Fibroblast of peridontal ligament (primary cell): ENCODE measurements around the gene DNAH9.
"Not testable (repeated sequence)": the region's sequence is repeated elsewhere in the genome, so short reads cannot be mapped to it uniquely, and the experiment has no call there.

Source experiments
- DNase-seq: peaks from one replicate; pipeline ENCODE4 v3.0.0-alpha.2; 2010; ENCODE audit errors: extremely low read depth

DNAH9 gene

DNA sequence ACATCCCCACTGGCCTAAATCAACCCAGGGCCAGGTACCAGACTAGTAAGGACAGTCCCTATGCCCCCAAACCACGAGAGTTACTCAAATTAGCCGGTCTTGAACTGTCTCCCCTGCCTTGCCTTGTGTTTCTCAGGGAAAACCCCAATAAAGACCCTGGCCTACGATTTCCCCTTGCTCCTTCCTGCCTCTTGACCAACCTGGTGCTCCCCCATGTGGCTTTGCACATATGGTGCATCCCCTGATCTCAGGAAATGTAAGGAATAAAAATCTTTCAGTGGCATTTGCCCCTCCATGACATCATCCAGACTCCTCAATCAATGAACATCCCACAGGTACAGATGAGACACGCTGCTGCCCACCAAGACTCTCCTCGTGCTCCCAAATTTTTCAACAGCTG lies 311.1 kb downstream of the DNAH9 start:
- no peak for DNase-seq

DNA sequence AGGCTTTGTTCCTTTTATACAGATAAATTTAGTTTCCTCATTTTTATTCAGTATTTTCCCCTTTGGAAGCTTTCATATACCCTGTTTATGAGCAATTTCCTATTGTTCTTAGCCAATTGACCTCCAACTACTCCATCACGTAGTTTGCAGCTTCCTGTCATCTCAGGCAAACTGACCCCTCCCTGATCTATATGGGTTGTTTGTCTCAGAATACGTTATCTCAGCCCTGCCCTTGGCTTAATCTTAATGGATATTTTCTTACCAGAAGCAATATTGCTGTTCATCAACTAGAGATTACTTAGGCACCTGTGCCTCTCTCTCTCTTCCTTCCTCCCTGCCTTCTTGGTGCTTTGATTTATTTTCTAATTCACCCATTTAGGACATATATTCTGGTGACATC lies 317.8 kb downstream of the DNAH9 start:
- DNase-seq, result no peak

DNA sequence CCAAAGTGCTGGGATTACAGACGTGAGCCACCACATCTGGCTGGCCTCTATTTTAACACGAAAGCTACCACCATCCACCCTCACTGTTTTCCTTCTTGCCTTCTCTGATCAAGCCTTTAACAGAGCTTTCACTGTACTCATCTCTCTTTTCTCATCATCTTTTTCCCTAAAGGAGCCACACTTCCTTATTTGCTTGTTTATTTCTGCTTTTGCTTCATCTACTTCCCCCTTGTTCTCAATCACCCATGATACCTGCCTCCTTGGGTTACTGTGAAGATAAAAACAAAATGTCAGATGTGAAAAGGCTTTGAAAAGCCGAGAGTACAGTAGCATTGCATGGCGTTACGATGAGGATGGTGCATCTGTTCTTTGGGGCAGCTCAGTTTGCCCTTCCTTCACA lies 319.1 kb downstream of the DNAH9 start:
- DNase-seq, result no peak

DNA sequence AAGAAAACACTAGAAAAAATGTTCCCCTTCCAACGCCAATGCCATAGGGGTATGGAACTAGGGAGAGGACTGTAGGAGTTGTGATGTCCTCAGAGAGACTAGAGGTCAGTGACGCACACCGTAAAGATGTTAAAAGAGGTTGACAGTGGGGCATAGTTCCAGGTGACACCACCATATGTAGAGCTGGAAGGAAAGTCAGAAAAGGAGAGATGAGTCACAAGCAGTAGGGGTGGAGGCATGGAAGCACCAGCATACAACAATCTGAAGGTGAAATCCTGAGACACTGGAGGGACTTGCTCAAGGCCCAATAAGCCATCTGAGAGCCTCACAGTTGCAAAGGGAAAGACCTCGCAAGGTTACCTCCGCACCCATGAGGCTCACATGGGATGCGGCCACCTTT lies 323.0 kb downstream of the DNAH9 start:
- no peak for DNase-seq

DNA sequence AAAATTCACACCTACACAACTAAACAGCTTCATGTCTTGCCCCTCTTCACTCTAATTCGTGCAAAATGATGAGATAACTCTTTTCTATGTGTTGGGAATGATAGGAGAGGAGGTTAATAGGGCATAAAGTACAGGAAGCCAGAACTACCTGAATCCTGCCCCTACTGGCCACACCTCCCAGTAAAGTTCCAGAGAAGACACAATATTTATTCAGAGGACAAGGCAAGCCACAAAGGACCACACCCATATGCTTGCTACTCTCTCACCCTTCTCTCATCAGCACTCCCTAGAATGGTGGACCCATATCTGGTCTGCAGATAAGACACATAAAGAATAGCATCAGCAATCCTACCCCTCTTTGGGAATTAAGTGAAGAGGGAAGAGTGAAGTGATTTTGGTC lies 324.4 kb downstream of the DNAH9 start:
- no peak for DNase-seq

DNA sequence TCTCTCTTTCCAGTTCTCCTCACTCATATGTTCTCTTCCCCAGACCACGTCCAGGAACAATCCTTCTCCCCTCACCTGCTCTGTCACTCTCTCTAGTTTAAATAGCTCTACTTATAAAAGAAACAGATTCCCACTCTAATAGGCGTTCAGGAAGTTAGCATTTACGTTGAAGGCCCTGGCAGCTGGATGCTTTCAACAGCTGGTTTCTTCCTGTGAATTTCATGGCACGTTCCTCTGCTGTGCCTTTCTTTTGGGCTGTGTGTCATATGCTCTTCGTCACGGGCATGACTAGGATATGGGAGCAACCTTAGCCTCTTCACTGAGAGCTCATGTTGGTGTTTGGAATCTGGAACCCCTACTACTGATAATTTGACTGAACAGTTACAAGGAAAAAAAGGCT lies 325.8 kb downstream of the DNAH9 start:
- DNase-seq, result no peak

DNA sequence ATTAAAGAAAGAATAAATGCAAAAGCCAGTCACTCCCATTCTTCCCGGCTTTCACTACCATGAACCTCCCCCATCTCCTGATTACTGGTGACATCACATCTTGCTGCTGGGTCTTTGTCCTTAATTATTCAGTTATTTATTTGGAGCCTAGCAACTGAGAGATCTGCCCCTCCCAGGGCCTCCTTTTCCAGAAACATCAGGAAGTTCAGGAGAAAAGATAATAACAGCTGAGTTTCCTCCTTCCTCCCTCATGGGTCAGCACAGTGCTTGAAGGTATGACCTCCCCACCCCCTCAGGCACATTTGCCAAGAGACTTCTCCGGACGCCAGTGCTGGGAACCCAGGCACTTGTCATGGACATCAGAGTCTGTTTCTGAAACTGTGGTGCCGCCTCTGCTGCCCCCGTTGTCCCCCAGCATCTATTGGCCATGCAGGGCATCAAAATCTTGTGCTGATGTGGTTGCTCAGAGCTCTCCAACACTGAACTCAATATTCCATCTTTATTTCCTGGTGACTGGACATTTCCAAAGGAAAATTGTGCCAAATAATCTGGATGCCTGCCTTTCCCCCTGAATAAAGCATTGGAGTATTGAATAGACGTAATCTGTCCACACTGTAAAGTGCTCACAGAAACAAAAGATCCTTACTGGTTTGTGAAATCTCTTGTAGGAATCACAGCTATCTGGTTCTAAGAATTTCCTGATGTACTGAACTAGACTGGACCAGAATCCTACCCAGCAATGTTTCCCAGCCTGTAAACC lies 327.2 kb downstream of the DNAH9 start:
- DNase-seq, result no peak

DNA sequence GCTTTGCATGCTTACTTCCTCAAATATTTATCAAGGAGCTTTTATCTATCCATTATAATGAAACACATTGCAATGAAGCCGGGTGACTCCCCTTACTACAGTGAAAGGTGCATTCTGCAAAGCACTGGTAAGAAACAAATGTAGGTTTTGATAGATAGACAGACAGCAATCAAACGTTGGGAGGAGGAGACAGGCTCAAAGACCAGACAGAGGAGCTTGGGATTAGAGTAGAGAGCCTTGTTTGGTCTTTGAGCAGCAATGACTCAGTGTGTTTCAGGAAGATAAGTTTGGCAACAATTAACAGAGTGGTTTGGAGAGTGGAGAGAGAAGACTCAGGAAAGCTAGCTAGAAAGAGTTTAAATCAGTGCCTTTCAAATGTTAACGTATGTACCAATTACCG lies 330.2 kb downstream of the DNAH9 start:
- DNase-seq, result no peak

DNA sequence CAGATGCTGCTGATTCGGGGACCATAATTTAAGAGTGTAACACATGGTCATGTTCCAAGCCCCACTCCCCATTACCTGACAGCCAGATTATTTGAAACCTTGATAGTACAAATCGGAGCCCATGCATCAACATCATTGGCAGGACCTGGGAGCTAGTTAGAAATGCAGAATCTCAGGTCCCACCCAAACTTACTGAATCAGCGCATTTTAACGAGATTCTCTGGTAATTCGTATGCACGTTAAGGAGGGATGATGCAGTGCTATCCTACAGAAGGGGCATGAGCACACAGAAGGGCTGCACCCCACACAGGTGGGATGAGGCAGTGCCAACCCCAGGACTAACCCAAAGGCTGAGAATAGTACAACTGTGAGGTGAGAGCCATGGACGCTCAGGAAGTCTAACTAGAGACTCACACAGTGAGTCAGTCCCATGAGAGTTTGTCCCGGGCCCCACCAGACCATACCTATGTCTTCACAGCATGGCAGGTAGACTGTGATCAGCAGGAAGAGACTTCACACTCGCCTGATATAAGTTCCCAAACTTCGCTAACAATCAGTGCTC lies 334.1 kb downstream of the DNAH9 start:
- DNase-seq, result no peak

DNA sequence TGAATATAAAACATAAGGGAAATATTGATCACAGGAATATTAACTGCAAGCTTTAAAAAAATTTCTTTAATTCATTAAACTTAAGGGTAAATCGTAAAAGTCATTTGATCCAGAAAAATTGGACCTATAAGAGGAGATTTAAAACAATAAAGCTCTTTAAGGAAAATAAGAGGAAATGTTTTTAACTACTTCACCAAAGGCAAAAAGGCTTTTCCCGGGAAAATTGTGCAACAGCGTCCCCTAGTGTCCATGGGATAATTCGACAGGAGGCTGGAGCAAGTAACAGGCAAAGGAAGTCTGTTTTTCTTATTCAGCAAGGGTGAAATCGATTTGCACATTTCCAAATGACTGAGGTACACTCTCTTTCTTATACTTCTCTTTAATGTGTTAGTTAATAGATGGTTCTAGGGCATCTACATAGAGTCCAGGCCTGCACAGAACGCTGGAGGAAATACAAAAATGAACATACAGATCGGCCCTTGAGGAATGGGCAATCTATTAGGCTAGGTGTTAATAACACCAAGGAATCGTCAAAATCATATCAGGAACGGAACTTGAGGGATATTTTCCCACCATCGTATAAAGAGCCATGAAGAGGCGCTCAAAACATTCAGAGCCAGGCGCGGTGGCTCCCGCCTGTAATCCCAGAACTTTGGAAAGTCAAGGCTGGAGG lies 337.6 kb downstream of the DNAH9 start:
- DNase-seq, result peak; percentile 4

DNA sequence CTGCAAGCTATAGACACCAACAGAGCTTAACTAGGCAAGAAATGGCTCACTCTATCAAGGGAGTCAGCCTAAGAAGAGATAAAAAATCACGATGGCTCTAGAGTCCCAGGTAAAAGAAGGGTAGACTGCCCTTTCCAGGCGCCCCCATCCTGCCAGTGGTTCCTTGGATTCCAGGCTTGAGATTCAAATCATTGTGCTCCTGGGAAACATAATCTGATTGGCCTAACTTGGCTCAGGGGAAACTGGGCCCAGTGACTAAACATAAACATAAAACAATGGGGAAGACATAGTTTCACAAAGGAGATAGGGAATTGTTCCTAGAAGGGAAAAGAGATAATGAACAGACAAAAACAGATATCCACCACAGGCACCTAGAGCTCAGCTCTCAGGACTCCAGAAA lies 342.6 kb downstream of the DNAH9 start:
- DNase-seq, result no peak

DNA sequence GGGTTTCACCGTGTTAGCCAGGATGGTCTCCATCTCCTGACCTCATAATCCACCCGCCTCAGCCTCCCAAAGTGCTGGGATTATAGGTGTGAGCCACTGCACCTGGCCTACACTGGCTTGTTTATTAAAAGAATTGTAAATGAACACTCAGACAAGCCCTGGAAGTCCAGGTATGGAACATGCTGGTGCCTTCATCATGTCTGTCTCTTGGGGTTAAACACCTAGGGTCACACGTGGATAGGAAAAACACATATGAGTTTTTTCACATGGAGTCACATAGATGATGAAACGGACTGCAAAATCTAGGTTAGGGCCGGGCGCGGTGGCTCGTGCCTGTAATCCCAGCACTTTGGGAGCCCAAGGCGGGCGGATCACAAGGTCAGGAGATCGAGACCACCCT lies 344.8 kb downstream of the DNAH9 start:
- not testable (repeated sequence) for DNase-seq

DNA sequence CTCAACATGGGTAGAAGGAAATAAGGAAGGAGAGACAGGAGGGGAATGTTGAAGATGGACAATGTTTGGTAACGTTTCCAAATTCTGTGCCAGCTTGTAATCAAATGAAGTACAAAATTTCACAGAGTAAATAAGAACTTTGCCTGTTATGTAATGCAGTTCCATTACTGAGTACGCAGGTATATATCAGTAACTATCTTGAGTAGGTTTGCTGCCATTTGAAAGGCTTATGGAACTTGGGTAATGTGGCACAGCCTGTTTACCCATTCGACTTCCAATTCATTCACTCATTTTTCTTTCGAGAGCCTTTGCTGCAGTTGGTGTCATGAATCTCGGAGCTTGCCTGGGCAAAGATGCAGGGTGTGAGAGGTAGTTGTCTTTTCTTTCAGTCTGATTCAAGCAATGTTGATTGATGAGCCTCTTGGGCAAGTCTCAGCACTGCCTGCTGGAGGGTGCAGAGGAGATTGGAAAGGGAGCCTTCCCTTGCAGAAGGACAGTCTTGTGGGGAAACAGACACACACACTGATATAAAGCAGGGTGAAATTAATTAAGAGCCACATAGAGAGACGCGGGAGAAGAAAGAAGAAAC lies 345.6 kb downstream of the DNAH9 start:
- DNase-seq, result no peak

DNA sequence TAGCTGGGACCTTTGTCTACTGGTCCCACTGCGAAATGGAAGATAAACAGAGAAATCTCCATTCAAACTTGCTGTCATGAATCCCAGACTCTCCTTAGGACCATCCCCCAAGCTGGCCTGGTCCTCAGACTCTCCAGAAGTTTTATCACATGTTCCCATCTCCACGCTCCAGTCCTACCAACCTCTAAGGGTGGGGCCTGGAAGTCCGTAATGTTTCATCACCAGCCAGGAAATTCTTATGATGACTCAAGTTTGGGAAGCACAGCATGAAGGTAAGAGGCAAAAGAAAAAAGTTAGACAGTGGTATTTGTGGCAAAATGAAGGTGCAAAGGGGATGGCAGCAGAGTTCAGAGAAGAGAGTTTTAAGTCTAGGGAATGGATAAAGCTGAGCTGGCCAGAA lies 346.3 kb downstream of the DNAH9 start:
- no peak for DNase-seq

DNA sequence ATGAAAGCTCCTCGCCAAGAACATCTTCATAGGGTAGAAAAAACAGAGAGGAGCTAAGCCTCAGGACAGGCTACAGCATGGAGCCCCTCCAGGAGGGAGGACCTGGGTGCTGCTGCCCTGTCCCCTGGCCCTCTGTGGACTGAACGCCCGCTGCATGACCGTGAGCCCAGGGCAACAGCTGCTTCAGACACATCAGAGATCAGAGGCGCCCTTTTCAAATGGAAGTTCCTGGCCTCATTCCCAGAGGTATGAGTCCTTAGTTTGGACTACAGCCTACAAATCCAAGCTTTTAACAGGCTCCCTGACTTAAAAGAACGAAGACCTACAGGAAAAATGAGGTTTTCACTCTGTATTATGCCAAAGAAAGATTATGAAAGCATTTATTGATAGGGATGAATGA lies 350.5 kb downstream of the DNAH9 start:
- DNase-seq, result peak; percentile 54

DNA sequence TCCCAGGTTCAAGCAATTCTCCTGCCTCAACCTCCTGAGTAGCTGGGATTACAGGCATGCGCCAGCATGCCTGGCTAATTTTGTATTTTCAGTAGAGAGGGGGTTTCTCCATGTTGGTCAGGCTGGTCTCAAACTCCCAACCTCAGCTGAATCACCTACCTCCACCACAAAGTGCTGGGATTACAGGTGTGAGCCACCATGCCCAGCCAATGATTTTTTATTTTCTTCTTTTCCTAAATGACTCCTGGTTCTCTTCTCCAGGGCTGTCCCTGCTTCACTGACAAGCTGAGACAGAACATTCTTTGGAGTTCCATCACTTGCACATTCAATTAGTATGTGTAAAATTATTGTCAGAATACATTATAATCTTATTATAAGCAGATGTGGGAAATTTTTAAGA lies 351.3 kb downstream of the DNAH9 start:
- not testable (repeated sequence) for DNase-seq

DNA sequence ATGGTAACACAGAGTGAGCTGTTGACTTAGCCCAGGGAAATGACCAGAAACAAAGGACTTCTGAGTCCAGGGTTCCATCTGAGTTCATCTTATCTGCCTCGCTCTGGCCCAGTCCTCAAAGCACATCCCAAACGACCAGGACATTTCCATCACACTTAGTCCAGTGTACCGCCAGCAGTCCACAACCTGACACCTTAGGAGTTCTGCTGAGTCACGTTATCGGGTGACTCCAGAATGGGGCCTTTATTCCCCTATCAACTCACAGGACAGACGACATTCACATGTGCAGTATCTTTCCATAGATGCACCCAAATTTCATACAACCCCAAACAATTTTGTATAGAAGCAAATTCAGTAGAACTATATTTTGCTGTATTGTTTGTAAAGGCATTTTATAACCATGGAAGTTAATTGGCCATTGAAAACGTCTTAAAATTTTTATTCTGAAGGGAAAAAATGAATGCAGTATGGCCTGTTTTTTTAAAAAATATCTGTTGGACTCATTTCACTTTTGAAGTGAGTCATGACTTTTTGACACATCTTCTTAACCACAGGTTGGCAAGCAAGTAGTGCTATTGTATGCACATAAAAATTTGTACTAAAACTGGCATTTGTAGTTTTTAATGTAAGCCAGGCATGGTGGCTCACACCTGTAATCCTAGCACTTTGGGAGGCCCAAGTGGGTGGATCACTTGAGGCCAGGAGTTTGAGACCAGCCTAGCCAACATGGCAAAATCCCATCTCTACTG lies 352.7 kb downstream of the DNAH9 start:
- DNase-seq, result peak; percentile 5

DNA sequence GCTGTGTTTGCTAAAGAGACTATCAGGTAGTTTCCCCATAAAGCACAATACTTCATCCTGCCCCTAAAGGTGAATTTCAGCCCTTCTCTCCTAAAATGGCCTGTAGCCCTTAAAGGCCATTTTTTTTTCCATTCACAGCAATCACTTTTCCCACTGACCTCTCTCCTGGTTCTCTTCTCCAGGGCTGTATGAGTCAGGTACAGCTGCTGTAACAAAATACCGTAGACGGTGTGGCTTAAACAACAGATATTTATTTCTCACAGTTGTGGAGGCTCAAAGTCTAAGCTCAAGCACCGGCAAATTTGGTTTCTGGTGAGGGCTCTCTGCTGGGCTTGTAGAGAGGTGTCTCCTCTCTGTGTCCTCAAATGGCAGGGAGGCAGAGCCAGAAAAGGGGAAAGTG lies 354.3 kb downstream of the DNAH9 start:
- DNase-seq, result no peak

DNA sequence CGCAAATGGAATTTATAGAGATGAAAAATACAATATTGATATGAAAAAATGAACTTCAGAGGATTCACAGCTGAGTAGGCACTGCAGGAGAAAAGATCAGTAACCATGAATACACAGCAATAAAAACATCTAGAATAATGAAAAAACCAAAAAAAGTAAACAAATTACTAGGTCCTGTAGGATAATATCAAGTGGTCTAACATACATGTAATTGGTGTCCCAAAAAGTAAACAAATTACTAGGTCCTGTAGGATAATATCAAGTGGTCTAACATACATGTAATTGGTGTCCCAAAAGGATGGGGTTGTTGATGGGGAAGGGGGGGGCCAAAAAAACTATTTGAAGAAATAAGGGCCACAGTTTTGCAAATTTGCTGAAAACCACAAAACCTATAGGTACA lies 355.7 kb downstream of the DNAH9 start:
- DNase-seq, result peak; percentile 1

DNA sequence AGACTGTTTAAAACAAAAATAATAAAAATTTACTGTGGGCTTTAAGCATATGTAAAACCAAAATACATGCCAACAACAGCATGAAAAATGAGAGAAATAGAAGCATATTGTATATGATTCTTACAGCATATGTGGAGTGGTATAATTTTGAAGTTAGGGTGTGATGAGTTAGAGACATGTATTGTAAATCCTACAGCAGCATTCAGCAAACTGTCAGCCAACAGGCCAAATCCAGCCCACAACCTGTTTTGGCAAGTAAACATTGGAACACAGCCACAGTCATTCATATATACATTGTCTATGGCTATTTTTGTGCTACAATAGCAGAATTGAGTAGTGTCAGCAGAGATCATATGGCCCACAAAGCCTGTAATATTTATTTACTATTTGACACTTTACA lies 356.7 kb downstream of the DNAH9 start:
- no peak for DNase-seq

DNA sequence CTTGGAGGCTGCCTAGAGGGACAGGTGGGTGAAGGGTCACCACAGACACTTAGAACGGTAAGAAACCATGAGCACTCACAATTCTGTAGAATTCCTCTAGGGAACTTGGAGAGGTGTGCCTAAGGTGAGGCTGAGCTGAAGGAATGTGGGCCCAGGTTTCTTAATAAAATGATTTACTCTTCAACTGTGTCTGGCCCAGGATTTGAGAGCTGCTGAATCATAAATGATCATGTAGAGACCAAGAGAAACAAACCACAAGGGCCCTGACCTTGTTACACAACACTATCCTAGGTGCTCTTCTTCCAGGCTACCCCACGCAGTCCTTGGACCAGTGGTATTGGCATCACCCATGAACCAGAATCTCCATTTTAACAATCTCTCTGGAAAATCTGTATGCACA lies 371.3 kb downstream of the DNAH9 start:
- DNase-seq, result no peak

DNA sequence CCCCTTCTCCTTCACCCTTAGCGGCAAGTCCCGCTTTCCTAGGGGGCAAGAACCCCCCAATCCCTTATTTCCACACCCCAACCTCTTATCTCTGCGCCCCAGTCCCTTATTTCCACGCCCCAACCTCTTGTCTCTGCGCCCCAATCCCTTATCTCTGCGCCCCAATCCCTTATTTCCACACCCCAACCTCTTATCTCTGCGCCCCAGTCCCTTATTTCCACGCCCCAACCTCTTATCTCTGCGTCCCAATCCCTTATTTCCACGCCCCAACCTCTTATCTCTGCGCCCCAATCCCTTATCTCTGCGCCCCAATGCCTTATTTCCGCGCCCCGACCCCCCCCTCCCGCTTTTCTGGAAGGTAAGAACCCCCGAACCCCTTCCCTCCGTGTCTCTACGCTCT lies 374.5 kb downstream of the DNAH9 start:
- DNase-seq, result not testable (repeated sequence)
